Measurements from ENCODE around the gene ZSCAN10.

DNA sequence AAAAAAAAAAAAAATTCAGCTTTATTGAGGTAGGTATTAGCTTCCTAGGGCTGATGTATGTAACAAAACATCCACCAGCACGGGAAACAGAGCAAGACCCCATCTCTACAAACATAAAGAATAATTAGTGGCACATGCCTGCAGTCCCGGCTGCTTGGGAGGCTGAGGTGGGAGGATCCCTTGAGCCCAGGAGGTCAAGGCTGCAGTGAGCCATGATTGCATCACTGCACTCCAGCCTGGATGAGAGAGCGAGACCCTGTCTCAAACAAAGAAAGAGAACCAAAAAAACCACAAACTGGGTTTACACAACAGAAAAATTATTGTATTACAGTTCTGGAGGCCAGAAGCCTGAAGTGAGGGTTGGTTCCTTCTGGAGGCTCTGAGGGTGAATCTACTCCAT lies 56.7 kb downstream of the ZSCAN10 start:
- TF ChIP-seq, protein P1, sequence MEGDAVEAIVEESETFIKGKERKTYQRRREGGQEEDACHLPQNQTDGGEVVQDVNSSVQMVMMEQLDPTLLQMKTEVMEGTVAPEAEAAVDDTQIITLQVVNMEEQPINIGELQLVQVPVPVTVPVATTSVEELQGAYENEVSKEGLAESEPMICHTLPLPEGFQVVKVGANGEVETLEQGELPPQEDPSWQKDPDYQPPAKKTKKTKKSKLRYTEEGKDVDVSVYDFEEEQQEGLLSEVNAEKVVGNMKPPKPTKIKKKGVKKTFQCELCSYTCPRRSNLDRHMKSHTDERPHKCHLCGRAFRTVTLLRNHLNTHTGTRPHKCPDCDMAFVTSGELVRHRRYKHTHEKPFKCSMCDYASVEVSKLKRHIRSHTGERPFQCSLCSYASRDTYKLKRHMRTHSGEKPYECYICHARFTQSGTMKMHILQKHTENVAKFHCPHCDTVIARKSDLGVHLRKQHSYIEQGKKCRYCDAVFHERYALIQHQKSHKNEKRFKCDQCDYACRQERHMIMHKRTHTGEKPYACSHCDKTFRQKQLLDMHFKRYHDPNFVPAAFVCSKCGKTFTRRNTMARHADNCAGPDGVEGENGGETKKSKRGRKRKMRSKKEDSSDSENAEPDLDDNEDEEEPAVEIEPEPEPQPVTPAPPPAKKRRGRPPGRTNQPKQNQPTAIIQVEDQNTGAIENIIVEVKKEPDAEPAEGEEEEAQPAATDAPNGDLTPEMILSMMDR (conservative IDR thresholded peaks at IDR 0.05; ENCODE audit: low read depth, low read length): no peak
- TF ChIP-seq EZH2 (IDR thresholded peaks at IDR 0.05; ENCODE audit: low read length, unreplicated experiment) (no peak), EZH2phosphoT487 (IDR thresholded peaks at IDR 0.05; ENCODE audit: borderline replicate concordance, low read length) (no peak)

Data from PC-3 (cell line).